ENCODE results near the gene PHF2. TPM values are rescaled to one million over a fixed set of nuclear protein-coding genes. Genes with fewer than 3 reads are reported as not detected.

The PHF2 gene
- total RNA-seq, 1 experiment from 2014 or later: 26.3 TPM

DNA sequence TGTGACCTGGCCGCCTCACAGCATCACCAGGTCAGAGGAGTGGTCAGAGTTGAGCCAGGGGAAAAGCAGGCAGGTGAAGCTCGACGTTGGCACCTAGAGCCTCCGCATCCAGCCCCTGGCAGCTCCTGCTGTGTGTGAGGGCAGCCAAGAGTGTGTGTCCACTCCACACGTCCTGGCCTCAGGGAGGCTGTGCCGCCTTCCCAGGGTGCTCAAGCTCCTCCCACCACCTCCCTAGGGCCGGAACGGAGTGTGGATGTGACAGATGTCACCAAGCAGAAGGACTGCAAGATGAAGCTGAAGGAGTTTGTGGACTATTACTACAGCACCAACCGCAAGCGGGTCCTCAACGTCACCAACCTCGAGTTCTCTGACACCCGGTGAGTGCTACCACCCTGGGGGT is 72.5 kb downstream of the PHF2 start:
- BruUV-seq (replicated peaks): no TSS peak
- Histone ChIP-seq H3K36me3 (ENCODE audit: low read depth) (peaks cover 9% of the 10 kb centered on the region; the same call in 1 of the 2 replicates), H3F3A (ENCODE audit: insufficient read depth, low read depth) (no peaks in the 10 kb centered on the region), H3K79me2 (ENCODE audit: low read depth) (no peaks in the 10 kb centered on the region), H3K4me1 (replicated peaks; ENCODE audit: insufficient read depth) (no peaks in the 10 kb centered on the region), H3K9me2 (ENCODE audit: insufficient read depth) (no peaks in the 10 kb centered on the region), H3K27ac (no peak overlapping the region), H2AFZ (no peak overlapping the region), H3K9me3 (ENCODE audit: insufficient read depth, low read depth) (no peaks in the 10 kb centered on the region), H4K20me1 (ENCODE audit: insufficient read depth) (no peaks in the 10 kb centered on the region), H3K4me3 (no peak overlapping the region), H3K27me3 (ENCODE audit: insufficient read depth, low read depth) (no peaks in the 10 kb centered on the region), H3K4me2 (no peak overlapping the region)
- ChIA-PET POLR2A (ENCODE audit: unreplicated experiment) (no interaction called here), CTCF (no interaction called here)
- DNase-seq: no peak
- intact Hi-C loops (cut with micrococcal nuclease; ENCODE audit: unreplicated experiment): no loop called here
- TF ChIP-seq, protein P1, sequence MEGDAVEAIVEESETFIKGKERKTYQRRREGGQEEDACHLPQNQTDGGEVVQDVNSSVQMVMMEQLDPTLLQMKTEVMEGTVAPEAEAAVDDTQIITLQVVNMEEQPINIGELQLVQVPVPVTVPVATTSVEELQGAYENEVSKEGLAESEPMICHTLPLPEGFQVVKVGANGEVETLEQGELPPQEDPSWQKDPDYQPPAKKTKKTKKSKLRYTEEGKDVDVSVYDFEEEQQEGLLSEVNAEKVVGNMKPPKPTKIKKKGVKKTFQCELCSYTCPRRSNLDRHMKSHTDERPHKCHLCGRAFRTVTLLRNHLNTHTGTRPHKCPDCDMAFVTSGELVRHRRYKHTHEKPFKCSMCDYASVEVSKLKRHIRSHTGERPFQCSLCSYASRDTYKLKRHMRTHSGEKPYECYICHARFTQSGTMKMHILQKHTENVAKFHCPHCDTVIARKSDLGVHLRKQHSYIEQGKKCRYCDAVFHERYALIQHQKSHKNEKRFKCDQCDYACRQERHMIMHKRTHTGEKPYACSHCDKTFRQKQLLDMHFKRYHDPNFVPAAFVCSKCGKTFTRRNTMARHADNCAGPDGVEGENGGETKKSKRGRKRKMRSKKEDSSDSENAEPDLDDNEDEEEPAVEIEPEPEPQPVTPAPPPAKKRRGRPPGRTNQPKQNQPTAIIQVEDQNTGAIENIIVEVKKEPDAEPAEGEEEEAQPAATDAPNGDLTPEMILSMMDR (conservative IDR thresholded peaks at IDR 0.05): no peak
- TF ChIP-seq EZH2 (IDR thresholded peaks at IDR 0.05; ENCODE audit: low read depth): no peak

DNA sequence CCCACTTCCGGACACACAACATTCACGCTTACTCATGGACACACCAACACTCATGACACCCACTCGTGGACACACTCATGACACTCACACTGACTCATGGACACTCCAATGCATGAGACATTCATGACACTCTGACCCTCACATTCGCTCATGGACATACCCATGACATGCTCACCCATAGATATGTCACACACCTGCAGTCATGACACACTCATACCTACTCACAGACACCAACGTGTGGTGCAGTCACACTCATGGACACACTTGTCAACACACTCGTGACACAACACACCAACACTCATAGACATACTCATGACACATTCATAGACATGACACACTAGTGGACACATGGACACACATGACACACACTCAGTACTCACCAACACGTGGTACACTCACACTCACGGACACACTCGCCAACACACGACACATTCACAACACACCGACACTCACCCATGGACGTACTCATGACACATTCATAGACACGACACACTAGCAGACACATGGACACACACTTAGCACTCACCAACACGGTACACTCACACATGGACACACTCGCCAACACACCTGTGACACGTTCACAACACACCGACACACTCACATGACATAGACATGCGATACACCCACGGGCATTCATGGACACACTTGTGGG is 73.4 kb downstream of the PHF2 start:
- intact Hi-C loops (cut with micrococcal nuclease; ENCODE audit: unreplicated experiment): no loop called here
- Histone ChIP-seq H3K4me3 (no peak overlapping the region), H3K27me3 (ENCODE audit: insufficient read depth, low read depth) (no peaks in the 10 kb centered on the region), H3K9me3 (ENCODE audit: insufficient read depth, low read depth) (no peaks in the 10 kb centered on the region), H3K4me2 (no peak overlapping the region), H3K9me2 (ENCODE audit: insufficient read depth) (no peaks in the 10 kb centered on the region), H3K4me1 (replicated peaks; ENCODE audit: insufficient read depth) (no peaks in the 10 kb centered on the region), H3F3A (ENCODE audit: insufficient read depth, low read depth) (no peaks in the 10 kb centered on the region), H3K79me2 (ENCODE audit: low read depth) (no peaks in the 10 kb centered on the region), H3K36me3 (ENCODE audit: low read depth) (peaks cover 9% of the 10 kb centered on the region; the same call in 1 of the 2 replicates), H4K20me1 (ENCODE audit: insufficient read depth) (no peaks in the 10 kb centered on the region), H3K27ac (no peak overlapping the region), H2AFZ (no peak overlapping the region)
- BruUV-seq (replicated peaks): no TSS peak
- POLR2A ChIA-PET (ENCODE audit: unreplicated experiment): no interaction called here
- DNase-seq: no peak
- TF ChIP-seq EZH2 (IDR thresholded peaks at IDR 0.05; ENCODE audit: low read depth): no peak
- TF ChIP-seq, protein P1 (conservative IDR thresholded peaks at IDR 0.05): no peak
- CTCF ChIA-PET: no interaction called here

DNA sequence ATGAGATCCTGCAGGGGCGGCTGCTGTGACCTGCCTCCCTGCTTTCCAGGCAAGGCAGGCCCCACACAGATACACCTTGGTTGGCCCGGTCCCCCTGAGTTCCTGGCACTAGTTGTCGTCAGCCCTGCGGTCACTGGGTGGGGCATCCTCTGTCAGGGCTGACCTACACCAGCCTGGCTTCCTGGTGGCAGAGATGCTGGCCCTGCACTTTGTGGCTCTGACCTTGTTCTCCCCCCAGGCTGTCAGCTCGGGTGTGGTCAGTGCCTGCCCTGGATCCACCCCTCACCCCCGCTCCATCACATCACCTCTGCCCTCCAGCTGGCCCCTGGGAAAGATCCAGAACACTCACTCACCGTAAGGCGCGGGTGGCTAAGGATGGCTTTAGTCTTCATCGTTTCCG is 74.1 kb downstream of the PHF2 start:
- ChIA-PET CTCF (no interaction called here), POLR2A (ENCODE audit: unreplicated experiment) (interaction anchor here (0.7 kb wide), 1 partner anchor 12 kb away, joined by 3 read pairs; no protein-coding TSS in a partner anchor)
- intact Hi-C loops (cut with micrococcal nuclease; ENCODE audit: unreplicated experiment): no loop called here

More for the DNA sequence above, 74.1 kb downstream of the PHF2 start:
- Histone ChIP-seq H3K4me3 (no peak overlapping the region), H3K27me3 (ENCODE audit: insufficient read depth, low read depth) (no peaks in the 10 kb centered on the region), H3K4me2 (no peak overlapping the region), H3K79me2 (ENCODE audit: low read depth) (no peaks in the 10 kb centered on the region), H3K27ac (no peak overlapping the region), H3F3A (ENCODE audit: insufficient read depth, low read depth) (no peaks in the 10 kb centered on the region), H3K36me3 (ENCODE audit: low read depth) (peaks cover 9% of the 10 kb centered on the region; the same call in 1 of the 2 replicates), H3K4me1 (replicated peaks; ENCODE audit: insufficient read depth) (no peaks in the 10 kb centered on the region), H3K9me3 (ENCODE audit: insufficient read depth, low read depth) (no peaks in the 10 kb centered on the region), H2AFZ (no peak overlapping the region), H3K9me2 (ENCODE audit: insufficient read depth) (no peaks in the 10 kb centered on the region), H4K20me1 (ENCODE audit: insufficient read depth) (no peaks in the 10 kb centered on the region)
- DNase-seq: no peak
- no TSS peak for BruUV-seq (replicated peaks)
- TF ChIP-seq, protein P1 (conservative IDR thresholded peaks at IDR 0.05): no peak
- no peak for TF ChIP-seq EZH2 (IDR thresholded peaks at IDR 0.05; ENCODE audit: low read depth)
